HG03039 (cell line): Measurements from ENCODE around the gene JOSD2.

Source experiments
- ATAC-seq: cut with Tn5 transposase; IDR thresholded peaks from one replicate; pipeline ENCODE4 v1.9.1; 2021; ENCODE audit warnings: mild to moderate bottlenecking, moderate library complexity; ENCODE audit not compliant: unreplicated experiment

The JOSD2 gene

DNA sequence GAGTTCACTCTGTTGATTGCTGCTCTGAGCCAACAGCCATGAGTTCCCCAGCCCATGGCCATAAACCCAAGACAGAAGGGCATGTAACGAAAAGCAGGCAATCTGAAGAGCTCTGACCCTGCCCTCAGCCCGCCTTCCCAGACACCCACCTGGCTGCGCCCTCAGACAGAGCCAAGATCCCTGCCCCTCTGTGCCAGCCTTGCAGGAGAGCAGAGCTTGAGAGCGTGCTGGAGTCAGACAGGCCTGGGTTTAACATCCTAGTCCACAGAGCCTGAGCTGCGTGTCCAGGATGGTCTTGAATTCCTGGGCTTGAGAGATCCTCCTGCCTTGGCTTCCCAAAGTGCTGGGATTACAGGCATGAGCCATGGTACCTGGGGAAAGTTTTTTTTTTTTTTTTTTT lies 53.7 kb downstream of the JOSD2 start:
- no peak for ATAC-seq
